GM12878 (cell line): ENCODE results near the gene TOLLIP. TPM values are rescaled to one million over a fixed set of nuclear protein-coding genes. Genes with fewer than 3 reads are reported as not detected.

Experiments used
- ATAC-seq: fragments of 200-7000 bp; cut with Tn5 transposase; 3 replicates; pipeline ENCODE4 v1.9.1; 2020; ENCODE audit warnings: mild to moderate bottlenecking, moderate library complexity
- BruUV-seq: library from RNA; stranded (reverse); fragments of 400-500 nt; replicated peaks from 2 replicates; lab custom pipeline; 2021; lab: Mats Ljungman, UMichigan
- CTCF ChIA-PET: fragments of 300-600 bp; sonication (Branson Sonifier 250); formaldehyde crosslinking; extraction: SDS; loops from one replicate; lab custom pipeline; 2021; ENCODE audit warnings: inconsistent platforms; lab: Yijun Ruan, JAX
- POLR2A ChIA-PET: fragments of 350-600 bp; formaldehyde crosslinking; extraction: SDS; loops from one replicate; lab custom pipeline; 2021; ENCODE audit warnings: inconsistent platforms; lab: Charles Lee
- RAD21 ChIA-PET: fragments of 300-600 bp; sonication (Branson Sonifier 250); formaldehyde crosslinking; loops from one replicate; lab custom pipeline; 2023; ENCODE audit warnings: antibody characterized with exemption; ENCODE audit not compliant: unreplicated experiment; lab: Charles Lee
- SMC1A ChIA-PET: fragments of 300-600 bp; sonication (Branson Sonifier 250); formaldehyde crosslinking; loops from one replicate; lab custom pipeline; 2023; ENCODE audit not compliant: unreplicated experiment, uncharacterized antibody; lab: Charles Lee
- DNase-seq: peaks from one replicate; pipeline ENCODE4 v3.0.0-alpha.2; 2011; ENCODE audit warnings: low read depth, low spot score
- FAIRE-seq: peaks from 3 replicates; lab custom pipeline; 2011; peaks lifted over from hg19 to GRCh38; lab: Jason Lieb, UNC
- H2AFZ ChIP-seq: 2 replicates; pipeline ENCODE4 v1.6.0; 2011; ENCODE audit warnings: low read depth, low read length, control low read depth; ENCODE audit not compliant: control insufficient read depth
- H3K27ac ChIP-seq: 2 replicates; pipeline ENCODE4 v1.5.1; 2011; ENCODE audit warnings: control low read depth; ENCODE audit not compliant: control insufficient read depth, insufficient read depth
- H3K27me3 ChIP-seq, 2 experiments: replicated peaks in 1 of 2; 2 replicates each; pipeline versions ENCODE4 v1.6.0 to v1.6.1; 2011; ENCODE audit warnings: low read length in 1 of 2; ENCODE audit not compliant: control insufficient read depth in 2 of 2, insufficient read depth in 2 of 2
- H3K36me3 ChIP-seq, 2 experiments: 2 replicates each; pipeline ENCODE4 v1.5.1; 2011; ENCODE audit warnings: low read length in 1 of 2; ENCODE audit not compliant: control insufficient read depth in 2 of 2, insufficient read depth in 2 of 2
- H3K4me1 ChIP-seq: 2 replicates; pipeline ENCODE4 v1.6.1; 2011; ENCODE audit warnings: mild to moderate bottlenecking, low read length, moderate library complexity, mixed read lengths; ENCODE audit not compliant: control insufficient read depth, insufficient read depth
- H3K4me2 ChIP-seq: 2 replicates; pipeline ENCODE4 v1.6.0; 2011; ENCODE audit warnings: control low read depth; ENCODE audit not compliant: control insufficient read depth, insufficient read depth
- H3K4me3 ChIP-seq: fragments of 200-600 bp; sonication (generic); 2 replicates; pipeline ENCODE4 v1.5.1; 2016
- H3K79me2 ChIP-seq: 2 replicates; pipeline ENCODE4 v1.6.0; 2011; ENCODE audit warnings: low read length; ENCODE audit not compliant: control insufficient read depth, insufficient read depth
- H3K9ac ChIP-seq: 2 replicates; pipeline ENCODE4 v1.8.0; 2011; ENCODE audit warnings: low read length, control low read depth, mixed read lengths; ENCODE audit not compliant: control insufficient read depth, insufficient read depth
- H3K9me3 ChIP-seq: replicated peaks from 3 replicates; pipeline ENCODE4 v1.5.1; 2011; ENCODE audit warnings: mild to moderate bottlenecking, low read length; ENCODE audit not compliant: control insufficient read depth, insufficient read depth
- H4K20me1 ChIP-seq: 2 replicates; pipeline ENCODE4 v1.6.0; 2011; ENCODE audit not compliant: control insufficient read depth, insufficient read depth
- BHLHE40 ChIP-seq, 2 experiments: fragments of 450-650 bp in 1 of 2; IDR thresholded peaks; 2 replicates each; pipeline ENCODE4 v1.6.1; 2011 to 2017; ENCODE audit warnings: low read depth in 2 of 2, borderline replicate concordance in 1 of 2, improper control_type of control experiment in 1 of 2, low read length in 1 of 2, mild to moderate bottlenecking in 1 of 2
- CHD2 ChIP-seq: IDR thresholded peaks from 2 replicates; pipeline ENCODE4 v1.6.1; 2011; ENCODE audit warnings: low read depth, low read length, improper control_type of control experiment, borderline replicate concordance
- FOS ChIP-seq: IDR thresholded peaks from 3 replicates; pipeline ENCODE4 v1.6.1; 2011; ENCODE audit warnings: borderline replicate concordance; ENCODE audit not compliant: insufficient read length; ENCODE audit errors: extremely low read depth
- IRF4 ChIP-seq: IDR thresholded peaks from 2 replicates; pipeline ENCODE4 v1.6.1; 2011; ENCODE audit warnings: low read depth, low read length
- JUNB ChIP-seq: IDR thresholded peaks from 2 replicates; pipeline ENCODE4 v1.6.1; 2016; ENCODE audit warnings: antibody characterized with exemption, mild to moderate bottlenecking
- MEF2A ChIP-seq: IDR thresholded peaks from 2 replicates; pipeline ENCODE4 v1.6.1; 2011; ENCODE audit warnings: low read depth, mild to moderate bottlenecking, low read length, moderate library complexity; ENCODE audit not compliant: insufficient read depth
- MTA3 ChIP-seq: IDR thresholded peaks from 2 replicates; pipeline ENCODE4 v1.6.1; 2012; ENCODE audit warnings: low read length, inconsistent platforms, borderline replicate concordance
- PML ChIP-seq: IDR thresholded peaks from 2 replicates; pipeline ENCODE4 v1.6.1; 2012; ENCODE audit warnings: low read length, inconsistent platforms
- SMC3 ChIP-seq: IDR thresholded peaks from 2 replicates; pipeline ENCODE4 v1.6.1; 2011; ENCODE audit warnings: low read length, improper control_type of control experiment, borderline replicate concordance
- SUZ12 ChIP-seq: fragments of 200-600 bp; sonication (generic); IDR thresholded peaks from one replicate; pipeline ENCODE4 v1.6.1; 2018; ENCODE audit warnings: antibody characterized with exemption, mild to moderate bottlenecking; ENCODE audit not compliant: unreplicated experiment
- YBX1 ChIP-seq: fragments of 450-650 bp; IDR thresholded peaks from 2 replicates; pipeline ENCODE4 v1.6.1; 2016; ENCODE audit warnings: antibody characterized with exemption
- YY1 ChIP-seq: IDR thresholded peaks from 2 replicates; pipeline ENCODE4 v1.6.1; 2011; ENCODE audit warnings: low read depth, mild to moderate bottlenecking, low read length
- WGBS: methylation state at CpG from one replicate; pipeline ENCODE4 v1.1.6; 2016; ENCODE audit warnings: low lambda C conversion rate; ENCODE audit not compliant: insufficient replicate concordance, insufficient coverage; ENCODE audit errors: missing lambda C conversion rate; 5-methylcytosine and 5-hydroxymethylcytosine counted together
- in situ Hi-C: fragments of 300-500 bp; cut with MboI; formaldehyde crosslinking; loops from 9 replicates; pipeline ENCODE4 v1.14.3; 2018; ENCODE audit warnings: mixed read lengths
- intact Hi-C: fragments of 100-400 bp; cut with micrococcal nuclease; formaldehyde crosslinking; loops from one replicate; pipeline ENCODE4 v1.14.2; 2022; ENCODE audit not compliant: unreplicated experiment
- polyA plus RNA-seq, 11 experiments: library from polyadenylated mRNA; depleted of rRNA in 4 of 11; unstranded in 6 of 11; stranded (reverse) in 5 of 11; fragments of >200 nt; fragmentation: Nextera tagmentation in 4 of 11; fragmentation: Illumina TruSeq in 1 of 11; extraction: Ambion mirVana in 4 of 11; extraction: Trizol in 1 of 11; gene quantifications; 1 replicate in 1 of 11; 2 replicates in 10 of 11; pipeline versions ENCODE4 v1.2.1 to v1.2.3, GENCODE V29; 2011 to 2016; ENCODE audit warnings: inconsistent platforms in 2 of 11, missing spikeins in 2 of 11, low read depth in 1 of 11
- total RNA-seq, 4 experiments: library from RNA; depleted of rRNA in 3 of 4; stranded (reverse); fragments of >200 nt in 3 of 4; fragmentation: Illumina TruSeq in 1 of 4; extraction: Trizol in 1 of 4; gene quantifications; 2 replicates each; pipeline versions ENCODE4 v1.2.1 to v1.2.3, GENCODE V29; 2013 to 2021
- TF ChIP-seq, protein P1 (sequence below): fragments of 450-650 bp; formaldehyde crosslinking; IDR thresholded peaks from 2 replicates; pipeline ENCODE4 v1.4.0; 2022; ENCODE audit warnings: mild to moderate bottlenecking, moderate library complexity
- TF ChIP-seq, protein P2 (sequence below): fragments of 450-650 bp; IDR thresholded peaks from 2 replicates; pipeline ENCODE4 v1.6.1; 2017; ENCODE audit warnings: borderline replicate concordance
- TF ChIP-seq, protein P3 (sequence below): IDR thresholded peaks from 2 replicates; pipeline ENCODE4 v1.6.1; 2012; ENCODE audit warnings: low read length, inconsistent platforms
- TF ChIP-seq, protein P4 (sequence below): fragments of 450-650 bp; IDR thresholded peaks from 2 replicates; pipeline ENCODE4 v1.6.1; 2017; ENCODE audit warnings: mild to moderate bottlenecking, moderate library complexity

The TOLLIP gene
- total and polyA plus RNA-seq, 10 of the 15 experiments (the other 5 are each of a cell fraction or from before 2014, with no cell fraction given): 0.47 to 39.5 (median 21.6) TPM

DNA sequence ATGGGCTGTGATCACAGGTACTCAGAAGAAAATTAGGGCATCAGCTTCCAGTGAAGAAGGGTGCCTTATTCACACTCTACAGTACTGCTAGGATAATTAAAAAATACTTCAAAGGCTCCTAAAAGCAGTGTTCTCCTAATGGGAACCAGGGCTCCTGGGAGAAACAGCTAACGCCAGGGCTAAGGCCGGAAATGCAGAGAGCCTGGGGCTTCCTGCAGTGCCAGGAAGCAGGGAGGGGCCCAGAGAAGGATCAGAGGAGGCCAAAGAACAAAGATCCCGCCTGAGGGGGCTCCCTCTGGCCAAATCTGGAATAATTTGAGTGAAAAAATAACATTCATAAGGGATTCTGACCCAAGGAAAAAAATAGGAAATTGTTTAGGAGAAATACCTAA is 27.5 kb downstream of the TOLLIP start:
- WGBS: 81% methylated on average over 3 of the region's 3 CpGs
- Histone ChIP-seq H3K36me3 (peaks cover 4 to 16% of the 10 kb centered on the region in 2 experiments; a peak in 3 of 4 replicates), H3K79me2 (no peaks in the 10 kb centered on the region), H3K9me3 (no peaks in the 10 kb centered on the region), H3K4me1 (no peaks in the 10 kb centered on the region), H3K27me3 (no peaks in the 10 kb centered on the region), H3K4me3 (no peak overlapping the region), H4K20me1 (no peaks in the 10 kb centered on the region; the same call in 1 of the 2 replicates), H3K9ac (no peak overlapping the region), H3K4me2 (no peak overlapping the region), H2AFZ (no peak overlapping the region), H3K27ac (no peak overlapping the region)
- ChIA-PET POLR2A (no interaction called here), RAD21 (no interaction called here), CTCF (no interaction called here), SMC1A (no interaction called here)
- DNase-seq (no peak), FAIRE-seq (no peak), ATAC-seq (no peak)
- TF ChIP-seq SMC3: no peak
- TF ChIP-seq CHD2: no peak
- TF ChIP-seq BHLHE40 (IDR thresholded peaks at IDR 0.05; ENCODE audit: borderline replicate concordance in 1 of 2, low read depth in 2 of 2, low read length in 1 of 2): no peak
- TF ChIP-seq, protein P1, sequence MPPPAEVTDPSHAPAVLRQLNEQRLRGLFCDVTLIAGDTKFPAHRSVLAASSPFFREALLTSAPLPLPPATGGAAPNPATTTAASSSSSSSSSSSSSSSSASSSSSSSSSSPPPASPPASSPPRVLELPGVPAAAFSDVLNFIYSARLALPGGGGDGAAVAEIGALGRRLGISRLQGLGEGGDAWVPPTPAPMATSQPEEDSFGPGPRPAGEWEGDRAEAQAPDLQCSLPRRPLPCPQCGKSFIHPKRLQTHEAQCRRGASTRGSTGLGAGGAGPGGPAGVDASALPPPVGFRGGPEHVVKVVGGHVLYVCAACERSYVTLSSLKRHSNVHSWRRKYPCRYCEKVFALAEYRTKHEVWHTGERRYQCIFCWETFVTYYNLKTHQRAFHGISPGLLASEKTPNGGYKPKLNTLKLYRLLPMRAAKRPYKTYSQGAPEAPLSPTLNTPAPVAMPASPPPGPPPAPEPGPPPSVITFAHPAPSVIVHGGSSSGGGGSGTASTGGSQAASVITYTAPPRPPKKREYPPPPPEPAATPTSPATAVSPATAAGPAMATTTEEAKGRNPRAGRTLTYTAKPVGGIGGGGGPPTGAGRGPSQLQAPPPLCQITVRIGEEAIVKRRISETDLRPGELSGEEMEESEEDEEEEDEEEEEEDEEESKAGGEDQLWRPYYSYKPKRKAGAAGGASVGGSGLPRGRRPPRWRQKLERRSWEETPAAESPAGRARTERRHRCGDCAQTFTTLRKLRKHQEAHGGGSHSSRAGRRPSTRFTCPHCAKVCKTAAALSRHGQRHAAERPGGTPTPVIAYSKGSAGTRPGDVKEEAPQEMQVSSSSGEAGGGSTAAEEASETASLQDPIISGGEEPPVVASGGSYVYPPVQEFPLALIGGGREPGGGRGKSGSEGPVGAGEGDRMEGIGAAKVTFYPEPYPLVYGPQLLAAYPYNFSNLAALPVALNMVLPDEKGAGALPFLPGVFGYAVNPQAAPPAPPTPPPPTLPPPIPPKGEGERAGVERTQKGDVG (CRISPR knock-in tag): no peak
- TF ChIP-seq YBX1: no peak
- TF ChIP-seq YY1: no peak
- TF ChIP-seq, protein P2, sequence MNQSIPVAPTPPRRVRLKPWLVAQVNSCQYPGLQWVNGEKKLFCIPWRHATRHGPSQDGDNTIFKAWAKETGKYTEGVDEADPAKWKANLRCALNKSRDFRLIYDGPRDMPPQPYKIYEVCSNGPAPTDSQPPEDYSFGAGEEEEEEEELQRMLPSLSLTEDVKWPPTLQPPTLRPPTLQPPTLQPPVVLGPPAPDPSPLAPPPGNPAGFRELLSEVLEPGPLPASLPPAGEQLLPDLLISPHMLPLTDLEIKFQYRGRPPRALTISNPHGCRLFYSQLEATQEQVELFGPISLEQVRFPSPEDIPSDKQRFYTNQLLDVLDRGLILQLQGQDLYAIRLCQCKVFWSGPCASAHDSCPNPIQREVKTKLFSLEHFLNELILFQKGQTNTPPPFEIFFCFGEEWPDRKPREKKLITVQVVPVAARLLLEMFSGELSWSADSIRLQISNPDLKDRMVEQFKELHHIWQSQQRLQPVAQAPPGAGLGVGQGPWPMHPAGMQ: no peak
- no peak for TF ChIP-seq SUZ12
- no peak for TF ChIP-seq FOS
- TF ChIP-seq, protein P3, sequence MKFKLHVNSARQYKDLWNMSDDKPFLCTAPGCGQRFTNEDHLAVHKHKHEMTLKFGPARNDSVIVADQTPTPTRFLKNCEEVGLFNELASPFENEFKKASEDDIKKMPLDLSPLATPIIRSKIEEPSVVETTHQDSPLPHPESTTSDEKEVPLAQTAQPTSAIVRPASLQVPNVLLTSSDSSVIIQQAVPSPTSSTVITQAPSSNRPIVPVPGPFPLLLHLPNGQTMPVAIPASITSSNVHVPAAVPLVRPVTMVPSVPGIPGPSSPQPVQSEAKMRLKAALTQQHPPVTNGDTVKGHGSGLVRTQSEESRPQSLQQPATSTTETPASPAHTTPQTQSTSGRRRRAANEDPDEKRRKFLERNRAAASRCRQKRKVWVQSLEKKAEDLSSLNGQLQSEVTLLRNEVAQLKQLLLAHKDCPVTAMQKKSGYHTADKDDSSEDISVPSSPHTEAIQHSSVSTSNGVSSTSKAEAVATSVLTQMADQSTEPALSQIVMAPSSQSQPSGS: no peak
- TF ChIP-seq, protein P4, sequence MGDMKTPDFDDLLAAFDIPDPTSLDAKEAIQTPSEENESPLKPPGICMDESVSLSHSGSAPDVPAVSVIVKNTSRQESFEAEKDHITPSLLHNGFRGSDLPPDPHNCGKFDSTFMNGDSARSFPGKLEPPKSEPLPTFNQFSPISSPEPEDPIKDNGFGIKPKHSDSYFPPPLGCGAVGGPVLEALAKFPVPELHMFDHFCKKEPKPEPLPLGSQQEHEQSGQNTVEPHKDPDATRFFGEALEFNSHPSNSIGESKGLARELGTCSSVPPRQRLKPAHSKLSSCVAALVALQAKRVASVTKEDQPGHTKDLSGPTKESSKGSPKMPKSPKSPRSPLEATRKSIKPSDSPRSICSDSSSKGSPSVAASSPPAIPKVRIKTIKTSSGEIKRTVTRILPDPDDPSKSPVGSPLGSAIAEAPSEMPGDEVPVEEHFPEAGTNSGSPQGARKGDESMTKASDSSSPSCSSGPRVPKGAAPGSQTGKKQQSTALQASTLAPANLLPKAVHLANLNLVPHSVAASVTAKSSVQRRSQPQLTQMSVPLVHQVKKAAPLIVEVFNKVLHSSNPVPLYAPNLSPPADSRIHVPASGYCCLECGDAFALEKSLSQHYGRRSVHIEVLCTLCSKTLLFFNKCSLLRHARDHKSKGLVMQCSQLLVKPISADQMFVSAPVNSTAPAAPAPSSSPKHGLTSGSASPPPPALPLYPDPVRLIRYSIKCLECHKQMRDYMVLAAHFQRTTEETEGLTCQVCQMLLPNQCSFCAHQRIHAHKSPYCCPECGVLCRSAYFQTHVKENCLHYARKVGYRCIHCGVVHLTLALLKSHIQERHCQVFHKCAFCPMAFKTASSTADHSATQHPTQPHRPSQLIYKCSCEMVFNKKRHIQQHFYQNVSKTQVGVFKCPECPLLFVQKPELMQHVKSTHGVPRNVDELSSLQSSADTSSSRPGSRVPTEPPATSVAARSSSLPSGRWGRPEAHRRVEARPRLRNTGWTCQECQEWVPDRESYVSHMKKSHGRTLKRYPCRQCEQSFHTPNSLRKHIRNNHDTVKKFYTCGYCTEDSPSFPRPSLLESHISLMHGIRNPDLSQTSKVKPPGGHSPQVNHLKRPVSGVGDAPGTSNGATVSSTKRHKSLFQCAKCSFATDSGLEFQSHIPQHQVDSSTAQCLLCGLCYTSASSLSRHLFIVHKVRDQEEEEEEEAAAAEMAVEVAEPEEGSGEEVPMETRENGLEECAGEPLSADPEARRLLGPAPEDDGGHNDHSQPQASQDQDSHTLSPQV: no peak
- no peak for TF ChIP-seq JUNB
- no peak for TF ChIP-seq MEF2A
- no peak for TF ChIP-seq PML
- no peak for TF ChIP-seq IRF4
- TF ChIP-seq MTA3: no peak
- no TSS peak for BruUV-seq
- intact Hi-C loops (no loop called here), in situ Hi-C loops (no loop called here)
